Omental fat pad (tissue), 4 donors: ENCODE measurements around the gene IRF9. TPM values are rescaled to one million over a fixed set of nuclear protein-coding genes. Genes with fewer than 3 reads are reported as not detected.
"Not testable (repeated sequence)": the region's sequence is repeated elsewhere in the genome, so short reads cannot be mapped to it uniquely, and the experiment has no call there.

Source experiments
- ATAC-seq: fragments of 150-250 bp; one replicate; pipeline ENCODE4 v1.9.1; 2016; ENCODE audit warnings: mild to moderate bottlenecking, moderate library complexity; ENCODE audit not compliant: low FRiP score
- DNase-seq: peaks from one replicate; pipeline ENCODE4 v3.0.0-alpha.2; 2019; ENCODE audit warnings: low spot score
- CTCF ChIP-seq, 3 donors: fragments of 450-650 bp; IDR thresholded peaks; one replicate each; pipeline ENCODE4 v1.5.1; 2016 to 2017; ENCODE audit warnings: antibody characterized with exemption in 3 of 3, mild to moderate bottlenecking in 3 of 3, moderate library complexity in 2 of 3
- total RNA-seq, 4 donors: library from RNA; depleted of rRNA; stranded (reverse); fragments of >200 nt; gene quantifications; one replicate each; pipeline ENCODE4 v1.1.0, GENCODE V29; 2016

The IRF9 gene
- total RNA-seq, 4 donors from 2014 or later: 39.4 to 126 (median 66.3) TPM

- no peak for TF ChIP-seq CTCF (IDR thresholded peaks at IDR 0.05)
- ATAC-seq (no peak), DNase-seq (no peak)
These were observed 37.9 kb downstream of the IRF9 start for GRCh38 chr14:24198814-24199524.

GRCh38 chr14:24202538-24202937, 41.5 kb downstream of the IRF9 start:
- not testable (repeated sequence) for DNase-seq, ATAC-seq

- DNase-seq, ATAC-seq: not testable (repeated sequence)
These were observed 42.3 kb downstream of the IRF9 start for GRCh38 chr14:24203249-24203886.

GRCh38 chr14:24204163-24205146, 43.4 kb downstream of the IRF9 start:
- DNase-seq: no peak
- no peak for TF ChIP-seq CTCF (IDR thresholded peaks at IDR 0.05)

GRCh38 chr14:24206260-24207103, 45.4 kb downstream of the IRF9 start:
- ATAC-seq: no peak
- DNase-seq: no peak
- no peak for TF ChIP-seq CTCF (IDR thresholded peaks at IDR 0.05)

More at GRCh38 chr14:24204163-24205146, 43.4 kb downstream of the IRF9 start:
- ATAC-seq: no peak

- DNase-seq (no peak), ATAC-seq (no peak)
- TF ChIP-seq CTCF (IDR thresholded peaks at IDR 0.05): no peak
These were observed 46.1 kb downstream of the IRF9 start for GRCh38 chr14:24207104-24207551.

- TF ChIP-seq CTCF (IDR thresholded peaks at IDR 0.05): no peak
- ATAC-seq (no peak), DNase-seq (no peak)
These were observed 46.6 kb downstream of the IRF9 start for GRCh38 chr14:24207625-24208024.
